ENCODE results near the gene SDF2L1.
"Not testable (repeated sequence)": the region's sequence is repeated elsewhere in the genome, so short reads cannot be mapped to it uniquely, and the experiment has no call there.

The SDF2L1 gene

DNA sequence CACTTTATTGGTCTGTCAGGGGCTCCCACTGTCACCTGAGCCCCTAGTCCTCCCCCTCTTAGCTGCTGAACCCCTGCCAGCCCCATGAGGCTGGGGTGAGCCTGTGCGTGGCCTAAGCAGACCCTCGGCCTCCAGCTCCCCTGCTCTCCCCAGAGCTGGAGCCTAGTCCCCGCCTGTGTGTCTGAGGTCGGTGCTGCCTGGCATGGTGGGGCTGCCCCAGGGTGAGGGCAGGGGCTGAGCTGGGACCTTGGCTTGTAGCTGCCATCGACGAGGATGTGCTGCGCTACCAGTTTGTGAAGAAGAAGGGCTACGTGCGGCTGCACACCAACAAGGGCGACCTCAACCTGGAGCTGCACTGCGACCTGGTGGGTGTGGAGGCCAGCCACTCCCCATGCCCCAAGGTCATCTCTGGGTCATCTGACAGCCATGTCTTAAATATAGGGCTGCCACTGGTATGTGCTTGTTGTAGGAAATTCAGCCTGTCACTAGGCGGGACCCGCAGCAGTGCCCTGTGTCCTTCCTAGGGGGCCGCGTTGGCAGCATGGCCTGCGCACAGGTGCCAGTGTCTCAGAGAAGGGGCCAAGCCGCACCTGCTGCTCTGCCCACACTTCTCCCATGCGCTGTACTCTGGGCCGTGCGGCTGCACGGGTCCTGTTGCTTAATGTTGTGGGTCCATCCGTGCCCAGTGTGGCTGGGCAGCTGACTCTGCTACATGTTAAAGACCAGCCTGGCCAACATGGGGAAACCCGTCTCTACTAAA, 44.7 kb downstream of the SDF2L1 start:
- no peak for DNase-seq (ENCODE audit: low read depth in 3 of 3)

DNA sequence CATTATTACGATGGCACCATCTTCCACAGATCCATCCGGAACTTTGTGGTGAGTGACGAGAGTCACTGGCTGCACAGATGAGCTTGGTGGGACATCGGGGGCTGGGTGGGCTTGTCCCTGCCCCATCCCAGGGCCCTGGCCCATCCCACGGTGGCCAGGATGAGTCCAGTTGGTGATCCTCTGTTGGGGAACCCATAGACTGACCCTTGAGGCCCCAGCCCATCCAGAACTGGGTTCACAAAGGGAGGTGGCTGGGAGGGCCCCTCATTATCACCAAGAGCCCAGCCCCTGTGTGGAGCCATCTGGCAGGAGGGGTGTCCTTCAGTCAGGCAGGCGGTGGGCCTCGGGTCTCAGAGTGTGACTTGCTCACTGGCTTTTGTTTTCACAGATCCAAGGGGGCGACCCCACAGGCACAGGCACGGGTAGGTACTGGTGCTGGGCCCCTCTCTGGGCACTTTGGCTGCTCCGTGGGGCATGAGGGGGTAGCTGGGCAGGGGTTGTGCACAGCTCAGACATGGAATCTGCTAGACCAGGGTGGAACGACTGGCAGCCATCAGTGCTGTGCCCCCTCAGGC, 45.7 kb downstream of the SDF2L1 start:
- DNase-seq (ENCODE audit: low read depth in 3 of 3), result no peak

DNA sequence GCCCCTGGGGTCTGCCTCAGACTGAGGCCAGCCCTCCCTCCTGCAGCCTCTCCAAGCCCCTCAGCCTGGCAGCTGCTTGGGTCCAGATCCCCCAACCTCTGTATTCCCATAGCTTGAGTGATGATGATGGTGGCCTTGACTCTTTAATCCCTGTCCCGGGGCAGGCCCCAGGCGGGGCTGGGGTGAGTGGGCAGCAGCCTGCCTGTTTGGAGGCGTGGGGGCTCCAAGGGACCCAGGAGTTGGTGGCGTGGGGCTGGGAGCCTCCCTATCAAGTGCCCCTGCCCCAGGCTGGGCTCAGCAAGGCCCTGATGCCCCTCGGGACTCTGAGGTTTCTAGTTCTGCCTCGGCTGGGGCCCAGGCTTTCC, 46.2 kb downstream of the SDF2L1 start:
- DNase-seq (ENCODE audit: low read depth in 3 of 3), result no peak

GRCh38 chr22:21688706-21689381, 46.7 kb downstream of the SDF2L1 start:
- no peak for DNase-seq (ENCODE audit: low read depth in 3 of 3)

DNA sequence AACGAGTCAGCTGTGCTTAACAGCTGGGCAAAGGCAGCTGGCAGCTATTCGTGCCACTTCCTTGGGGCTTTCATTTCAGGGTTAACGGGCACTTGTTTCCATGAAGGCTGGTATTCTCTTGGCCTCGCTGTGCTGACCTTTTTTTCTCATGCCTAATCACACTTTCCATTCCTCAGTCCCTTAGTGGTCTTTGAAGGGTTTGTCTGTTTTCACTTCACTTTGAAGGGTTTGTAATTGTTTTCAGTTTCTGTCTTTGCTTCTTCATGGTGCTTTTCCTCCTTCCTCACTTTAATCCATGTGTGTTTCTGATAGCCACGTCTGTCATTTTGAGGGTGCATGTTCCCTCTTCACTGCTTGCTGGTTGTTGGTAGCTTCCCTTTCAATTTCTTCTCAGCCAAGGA, 48.3 kb downstream of the SDF2L1 start:
- DNase-seq (ENCODE audit: low read depth in 3 of 3), result no peak

DNA sequence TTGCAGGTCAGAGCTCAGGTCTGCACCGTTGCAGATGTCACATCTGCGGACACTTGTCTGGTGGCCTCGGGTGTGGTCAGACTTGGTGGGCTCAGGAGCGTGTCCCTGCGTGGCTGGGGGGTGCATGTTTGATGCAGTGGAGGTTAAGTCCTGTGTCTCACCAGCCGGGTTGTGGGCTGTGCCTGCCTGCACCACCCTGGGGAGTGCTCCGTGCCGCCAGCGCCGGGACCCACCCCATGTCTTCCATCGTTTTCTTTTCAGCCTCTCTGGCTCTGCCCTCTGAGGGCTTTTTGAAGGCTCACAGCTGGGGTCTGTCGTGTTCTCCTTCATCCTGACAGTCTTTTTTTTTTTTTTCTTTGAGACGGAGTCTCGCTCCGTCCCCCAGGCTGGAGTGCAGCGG, 49.7 kb downstream of the SDF2L1 start:
- DNase-seq (ENCODE audit: low read depth in 3 of 3), result no peak

- DNase-seq (ENCODE audit: low read depth in 3 of 3), result not testable (repeated sequence)
These were observed 50.8 kb downstream of the SDF2L1 start for GRCh38 chr22:21692856-21693255.

- DNase-seq (ENCODE audit: low read depth in 3 of 3), result no peak
These were observed 51.4 kb downstream of the SDF2L1 start for GRCh38 chr22:21693333-21693998.

All from stimulated activated CD4-positive, alpha-beta T cell treated with anti-CD3 and anti-CD28 coated beads, TNF-alpha, amount 100 ng/mL, for 24 hours (primary cell).